OCI-LY1 (cell line): ENCODE data around the gene EXOSC6.

Experiments
- EZH2 ChIP-seq: fragments of 200-600 bp; sonication (generic), shearing (Covaris generic); IDR thresholded peaks from 2 replicates; pipeline ENCODE4 v1.8.0; 2017; ENCODE audit warnings: borderline replicate concordance, mixed run types, mild to moderate bottlenecking, antibody characterized with exemption, low read length, moderate library complexity, mixed read lengths
- TF ChIP-seq, protein P1 (sequence below): fragments of 200-600 bp; sonication (generic), shearing (Covaris generic); IDR thresholded peaks from 2 replicates; pipeline ENCODE4 v1.5.1; 2017; ENCODE audit warnings: mild to moderate bottlenecking, antibody characterized with exemption, low read length, moderate library complexity, mixed read lengths

DNA sequence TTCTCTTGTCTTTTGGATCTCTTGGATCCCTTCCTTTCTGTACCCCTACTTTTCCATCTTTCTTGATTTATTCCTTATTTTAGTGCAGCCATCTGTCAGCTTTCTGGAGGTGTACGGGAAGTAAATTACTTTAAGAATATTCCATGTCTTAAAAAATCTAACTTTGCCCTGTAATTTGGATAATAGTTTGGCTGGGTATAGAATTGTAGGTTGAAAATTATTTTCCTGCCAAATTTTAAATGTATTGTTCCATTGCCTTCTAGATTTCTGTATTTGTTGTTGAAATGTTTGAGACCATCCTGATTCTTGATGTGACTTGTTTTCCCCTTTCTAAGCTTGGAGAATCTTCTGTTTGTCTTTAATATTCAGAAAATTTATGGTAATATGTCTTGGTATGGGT, 49.4 kb upstream of the EXOSC6 start:
- TF ChIP-seq, protein P1, sequence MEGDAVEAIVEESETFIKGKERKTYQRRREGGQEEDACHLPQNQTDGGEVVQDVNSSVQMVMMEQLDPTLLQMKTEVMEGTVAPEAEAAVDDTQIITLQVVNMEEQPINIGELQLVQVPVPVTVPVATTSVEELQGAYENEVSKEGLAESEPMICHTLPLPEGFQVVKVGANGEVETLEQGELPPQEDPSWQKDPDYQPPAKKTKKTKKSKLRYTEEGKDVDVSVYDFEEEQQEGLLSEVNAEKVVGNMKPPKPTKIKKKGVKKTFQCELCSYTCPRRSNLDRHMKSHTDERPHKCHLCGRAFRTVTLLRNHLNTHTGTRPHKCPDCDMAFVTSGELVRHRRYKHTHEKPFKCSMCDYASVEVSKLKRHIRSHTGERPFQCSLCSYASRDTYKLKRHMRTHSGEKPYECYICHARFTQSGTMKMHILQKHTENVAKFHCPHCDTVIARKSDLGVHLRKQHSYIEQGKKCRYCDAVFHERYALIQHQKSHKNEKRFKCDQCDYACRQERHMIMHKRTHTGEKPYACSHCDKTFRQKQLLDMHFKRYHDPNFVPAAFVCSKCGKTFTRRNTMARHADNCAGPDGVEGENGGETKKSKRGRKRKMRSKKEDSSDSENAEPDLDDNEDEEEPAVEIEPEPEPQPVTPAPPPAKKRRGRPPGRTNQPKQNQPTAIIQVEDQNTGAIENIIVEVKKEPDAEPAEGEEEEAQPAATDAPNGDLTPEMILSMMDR = no peak
- no peak for TF ChIP-seq EZH2
